Lung (tissue), 12 donors: ENCODE results near the gene XRCC5. TPM values are rescaled to one million over a fixed set of nuclear protein-coding genes. Genes with fewer than 3 reads are reported as not detected.

Source experiments
- ATAC-seq: fragments of 200-7000 bp; cut with Tn5 transposase; one replicate; pipeline ENCODE4 v1.9.1; 2020; ENCODE audit warnings: moderate number of reproducible peaks; ENCODE audit not compliant: insufficient read depth, low FRiP score
- DNase-seq, 3 donors: peaks; one replicate each; pipeline ENCODE4 v3.0.0-alpha.2; 2013 to 2017
- H3K27ac ChIP-seq, 2 donors: one replicate each; pipeline ENCODE4 v1.5.1; 2013; ENCODE audit warnings: mild to moderate bottlenecking in 2 of 2, moderate library complexity in 2 of 2, control low read depth in 1 of 2, inconsistent platforms in 1 of 2, low read depth in 1 of 2, low read length in 1 of 2
- H3K27me3 ChIP-seq, 3 donors: one replicate each; pipeline ENCODE4 v1.5.1; 2013; ENCODE audit warnings: low read length in 2 of 3; ENCODE audit not compliant: control insufficient read depth in 3 of 3, insufficient read depth in 3 of 3
- H3K36me3 ChIP-seq, 4 donors: one replicate each; pipeline ENCODE4 v1.5.1; 2013; ENCODE audit warnings: low read length in 4 of 4, mild to moderate bottlenecking in 1 of 4, moderate library complexity in 1 of 4; ENCODE audit not compliant: control insufficient read depth in 4 of 4, insufficient read depth in 4 of 4
- H3K4me1 ChIP-seq, 5 donors: one replicate each; pipeline ENCODE4 v1.5.1; 2013; ENCODE audit warnings: low read length in 5 of 5, mild to moderate bottlenecking in 2 of 5, moderate library complexity in 1 of 5; ENCODE audit not compliant: control insufficient read depth in 5 of 5, insufficient read depth in 5 of 5
- H3K4me3 ChIP-seq: one replicate; pipeline ENCODE4 v1.5.1; 2013; ENCODE audit warnings: mild to moderate bottlenecking, control low read depth, moderate library complexity
- H3K9ac ChIP-seq, 2 donors: one replicate each; pipeline ENCODE4 v1.5.1; 2013; ENCODE audit warnings: low read length in 2 of 2, control low read depth in 1 of 2; ENCODE audit not compliant: insufficient read depth in 1 of 2
- H3K9me3 ChIP-seq, 4 donors: one replicate each; pipeline ENCODE4 v1.5.1; 2013; ENCODE audit warnings: low read length in 3 of 4, mild to moderate bottlenecking in 1 of 4, moderate library complexity in 1 of 4; ENCODE audit not compliant: control insufficient read depth in 4 of 4, insufficient read depth in 3 of 4
- CTCF ChIP-seq: IDR thresholded peaks from 2 replicates; pipeline ENCODE4 v1.5.1; 2012; ENCODE audit warnings: mild to moderate bottlenecking; ENCODE audit errors: control extremely low read depth, extremely low read depth
- WGBS, 2 donors: extraction: QIAGEN DNeasy Blood & Tissue Kit; methylation state at CpG; one replicate each; pipeline ENCODE4 v1.1.7; 2013; 5-methylcytosine and 5-hydroxymethylcytosine counted together
- polyA plus RNA-seq, 2 donors: library from polyadenylated mRNA; stranded (reverse); fragments of 200-250 nt; gene quantifications; one replicate each; pipeline ENCODE4 v1.2.1, GENCODE V29; 2013
- total RNA-seq, 2 donors: library from RNA; depleted of rRNA in 1 of 2; stranded (reverse); fragments of >200 nt in 1 of 2; gene quantifications; one replicate each; pipeline ENCODE4 v1.2.1, GENCODE V29; 2014 to 2021
- donor health status: control.
- donor health status: control.
- donor health status: Bipolar disorder and iron deficiency.
- donor health status: healthy.
- donor health status: DM: yes; HTN: yes; CAD: no.

The XRCC5 gene
- total and polyA plus RNA-seq, 4 donors, result 67.3 to 200 (median 144) TPM

GRCh38 chr2:216233281-216233995 lies 124.3 kb downstream of the XRCC5 start:
- ATAC-seq (no peak), DNase-seq (no peak)
- Histone ChIP-seq H3K4me1 (no peaks in the 10 kb centered on the region), H3K4me3 (no peak overlapping the region), H3K9me3 (peaks cover 0 to 12% (median 7%) of the 10 kb centered on the region in 4 donors), H3K27me3 (no peaks in the 10 kb centered on the region), H3K27ac (no peak overlapping the region), H3K9ac (no peak overlapping the region), H3K36me3 (no peaks in the 10 kb centered on the region)
- TF ChIP-seq CTCF, result no peak
- WGBS, 2 donors, result 93 to 97% methylated on average over 4 of the region's 4 CpGs

- Histone ChIP-seq H3K36me3 (no peaks in the 10 kb centered on the region), H3K4me1 (no peaks in the 10 kb centered on the region), H3K9me3 (peaks cover 0 to 12% (median 7%) of the 10 kb centered on the region in 4 donors), H3K4me3 (no peak overlapping the region), H3K27ac (no peak overlapping the region), H3K27me3 (no peaks in the 10 kb centered on the region), H3K9ac (no peak overlapping the region)
- DNase-seq, result no peak
- ATAC-seq, result no peak
- 97% methylated on average over 3 of the region's 3 CpGs for WGBS, 2 donors
- TF ChIP-seq CTCF, result no peak
Observed at GRCh38 chr2:216234106-216234505, 125.0 kb downstream of the XRCC5 start.

GRCh38 chr2:216235462-216235861 lies 126.3 kb downstream of the XRCC5 start:
- H3K9ac ChIP-seq, result no peak overlapping the region
- H3K4me1 ChIP-seq, result no peaks in the 10 kb centered on the region
- no peak overlapping the region for H3K27ac ChIP-seq
- WGBS, 2 donors, result 84 to 85% methylated on average over 2 of the region's 2 CpGs
- TF ChIP-seq CTCF, result no peak
- H3K36me3 ChIP-seq, result no peaks in the 10 kb centered on the region
- peaks cover 0 to 12% (median 7%) of the 10 kb centered on the region in 4 donors for H3K9me3 ChIP-seq
- H3K4me3 ChIP-seq, result no peak overlapping the region
- no peak for ATAC-seq
- no peak for DNase-seq
- H3K27me3 ChIP-seq, result no peaks in the 10 kb centered on the region

GRCh38 chr2:216235896-216236295 lies 126.7 kb downstream of the XRCC5 start:
- H3K27me3 ChIP-seq, result no peaks in the 10 kb centered on the region
- WGBS, 2 donors, result 93 to 94% methylated on average over 1 of the region's 1 CpG

More at GRCh38 chr2:216235896-216236295, 126.7 kb downstream of the XRCC5 start:
- H3K27ac ChIP-seq, result no peak overlapping the region
- no peak for ATAC-seq
- no peaks in the 10 kb centered on the region for H3K36me3 ChIP-seq
- H3K9ac ChIP-seq, result no peak overlapping the region
- TF ChIP-seq CTCF, result no peak
- no peak overlapping the region for H3K4me3 ChIP-seq
- H3K9me3 ChIP-seq, result peaks cover 0 to 12% (median 7%) of the 10 kb centered on the region in 4 donors
- DNase-seq, result no peak
- no peaks in the 10 kb centered on the region for H3K4me1 ChIP-seq
